Mucosa of gallbladder (tissue), 1 donor: Measurements from ENCODE around the gene NOP9. TPM values are rescaled to one million over a fixed set of nuclear protein-coding genes. Genes with fewer than 3 reads are reported as not detected.

ENCODE experiments used
- DNase-seq: peaks from one replicate; pipeline ENCODE4 v3.0.0-alpha.2; 2020; ENCODE audit warnings: low spot score
- total RNA-seq: library from RNA; stranded (reverse); gene quantifications from one replicate; pipeline ENCODE4 v1.2.1, GENCODE V29; 2021
- donor health status: DM: no; HTN: no; CAD: no.

The NOP9 gene
- total RNA-seq = 24.7 TPM

- DNase-seq = peak; percentile 93
These were observed at the start of gene NOP9, which contains the start of gene DHRS1 for GRCh38 chr14:24299255-24300191. Gene NOP9 (plus strand): TSS chr14:24299850. CDS start chr14:24299955, 105 bp downstream. Gene DHRS1 (minus strand): TSS chr14:24299780. CDS start chr14:24299106, 674 bp downstream.

- DNase-seq = no peak
These were observed 49.3 kb upstream of the NOP9 start for GRCh38 chr14:24250354-24250753.

GRCh38 chr14:24251880-24252288 lies 47.8 kb upstream of the NOP9 start:
- DNase-seq = no peak

GRCh38 chr14:24252289-24253124 lies 47.1 kb upstream of the NOP9 start:
- DNase-seq = no peak

- DNase-seq = no peak
These were observed 45.7 kb upstream of the NOP9 start for GRCh38 chr14:24253936-24254335.

GRCh38 chr14:24254630-24255392 lies 44.8 kb upstream of the NOP9 start:
- DNase-seq = no peak

GRCh38 chr14:24255438-24255837 lies 44.2 kb upstream of the NOP9 start:
- no peak for DNase-seq

- DNase-seq = no peak
These were observed 43.5 kb upstream of the NOP9 start for GRCh38 chr14:24255931-24256711.

GRCh38 chr14:24256960-24257359 lies 42.7 kb upstream of the NOP9 start:
- DNase-seq = no peak

- DNase-seq = no peak
These were observed 41.5 kb upstream of the NOP9 start for GRCh38 chr14:24258119-24258518.

GRCh38 chr14:24258548-24259265 lies 40.9 kb upstream of the NOP9 start:
- no peak for DNase-seq

GRCh38 chr14:24259282-24260025 lies 40.2 kb upstream of the NOP9 start:
- DNase-seq = no peak

- no peak for DNase-seq
These were observed 39.4 kb upstream of the NOP9 start for GRCh38 chr14:24260026-24260779.

GRCh38 chr14:24260780-24261157 lies 38.9 kb upstream of the NOP9 start:
- no peak for DNase-seq

- no peak for DNase-seq
These were observed 38.2 kb upstream of the NOP9 start for GRCh38 chr14:24261256-24261968.

- no peak for DNase-seq
These were observed 37.7 kb upstream of the NOP9 start for GRCh38 chr14:24261969-24262327.

GRCh38 chr14:24262821-24263733 lies 36.6 kb upstream of the NOP9 start, which contains the start of gene TGM1:
Gene TGM1 (minus strand): TSS chr14:24263177. CDS start chr14:24262352, 825 bp downstream.
- DNase-seq = no peak
